Coronary artery (tissue), 2 donors: ENCODE measurements around the gene FBLN5.
"Not testable (repeated sequence)": the region's sequence is repeated elsewhere in the genome, so short reads cannot be mapped to it uniquely, and the experiment has no call there.

Experiments used
- DNase-seq: peaks from one replicate; pipeline ENCODE4 v3.0.0-alpha.2; 2017; ENCODE audit warnings: low spot score
- H3K27ac ChIP-seq, 2 donors: fragments of 200-600 bp; sonication (generic); one replicate each; pipeline ENCODE4 v1.5.1; 2016 to 2019
- H3K4me3 ChIP-seq: fragments of 200-600 bp; sonication (generic); 2 replicates; pipeline ENCODE4 v1.5.1; 2016; ENCODE audit warnings: mild to moderate bottlenecking, moderate library complexity
- TF ChIP-seq, protein P1 (sequence below): fragments of 200-600 bp; sonication (generic); IDR thresholded peaks from one replicate; pipeline ENCODE4 v1.5.1; 2019; ENCODE audit warnings: antibody characterized with exemption

Gene FBLN5

GRCh38 chr14:91901449-91902226 is 45.9 kb downstream of the FBLN5 start:
- Histone ChIP-seq H3K4me3 (no peak overlapping the region), H3K27ac (peak overlapping the region; percentile 79 to 95)
- TF ChIP-seq, protein P1, sequence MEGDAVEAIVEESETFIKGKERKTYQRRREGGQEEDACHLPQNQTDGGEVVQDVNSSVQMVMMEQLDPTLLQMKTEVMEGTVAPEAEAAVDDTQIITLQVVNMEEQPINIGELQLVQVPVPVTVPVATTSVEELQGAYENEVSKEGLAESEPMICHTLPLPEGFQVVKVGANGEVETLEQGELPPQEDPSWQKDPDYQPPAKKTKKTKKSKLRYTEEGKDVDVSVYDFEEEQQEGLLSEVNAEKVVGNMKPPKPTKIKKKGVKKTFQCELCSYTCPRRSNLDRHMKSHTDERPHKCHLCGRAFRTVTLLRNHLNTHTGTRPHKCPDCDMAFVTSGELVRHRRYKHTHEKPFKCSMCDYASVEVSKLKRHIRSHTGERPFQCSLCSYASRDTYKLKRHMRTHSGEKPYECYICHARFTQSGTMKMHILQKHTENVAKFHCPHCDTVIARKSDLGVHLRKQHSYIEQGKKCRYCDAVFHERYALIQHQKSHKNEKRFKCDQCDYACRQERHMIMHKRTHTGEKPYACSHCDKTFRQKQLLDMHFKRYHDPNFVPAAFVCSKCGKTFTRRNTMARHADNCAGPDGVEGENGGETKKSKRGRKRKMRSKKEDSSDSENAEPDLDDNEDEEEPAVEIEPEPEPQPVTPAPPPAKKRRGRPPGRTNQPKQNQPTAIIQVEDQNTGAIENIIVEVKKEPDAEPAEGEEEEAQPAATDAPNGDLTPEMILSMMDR = no peak
- no peak for DNase-seq

GRCh38 chr14:91899806-91900205 is 47.7 kb downstream of the FBLN5 start:
- H3K27ac ChIP-seq = peak overlapping the region; percentile 79 to 95

GRCh38 chr14:91899213-91899612 is 48.3 kb downstream of the FBLN5 start:
- Histone ChIP-seq H3K4me3 (no peak overlapping the region), H3K27ac (peak overlapping the region; percentile 79 to 95)
- TF ChIP-seq, protein P1 = no peak
- no peak for DNase-seq

More at GRCh38 chr14:91899806-91900205, 47.7 kb downstream of the FBLN5 start:
- DNase-seq = no peak
- TF ChIP-seq, protein P1 = no peak
- H3K4me3 ChIP-seq = no peak overlapping the region

DNA sequence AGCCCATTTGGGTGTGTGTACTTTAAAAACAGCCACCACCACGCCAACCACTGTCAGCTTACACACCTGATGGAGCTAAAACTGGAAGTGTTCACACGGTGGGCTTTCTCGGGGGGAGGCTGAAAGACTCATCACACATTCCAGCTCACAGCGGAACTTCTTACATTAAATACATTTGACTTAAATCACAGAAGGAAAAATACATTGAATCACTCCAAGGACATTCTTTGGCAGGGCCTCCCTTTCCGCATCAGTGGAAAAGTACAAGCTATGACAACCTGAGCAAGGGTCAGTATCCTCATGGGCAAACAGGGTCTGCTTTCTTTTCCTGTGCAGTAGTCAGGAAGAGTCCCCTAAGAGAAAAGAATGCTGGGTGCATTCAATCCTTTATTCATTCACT is 49.1 kb downstream of the FBLN5 start:
- Histone ChIP-seq H3K4me3 (peak overlapping the region; percentile 12), H3K27ac (peak overlapping the region; percentile 79 to 95)
- DNase-seq = no peak
- TF ChIP-seq, protein P1 = no peak

GRCh38 chr14:91897716-91898115 is 49.8 kb downstream of the FBLN5 start:
- not testable (repeated sequence) for DNase-seq, H3K4me3 ChIP-seq
- peak overlapping the region; percentile 79 to 95 for H3K27ac ChIP-seq

DNA sequence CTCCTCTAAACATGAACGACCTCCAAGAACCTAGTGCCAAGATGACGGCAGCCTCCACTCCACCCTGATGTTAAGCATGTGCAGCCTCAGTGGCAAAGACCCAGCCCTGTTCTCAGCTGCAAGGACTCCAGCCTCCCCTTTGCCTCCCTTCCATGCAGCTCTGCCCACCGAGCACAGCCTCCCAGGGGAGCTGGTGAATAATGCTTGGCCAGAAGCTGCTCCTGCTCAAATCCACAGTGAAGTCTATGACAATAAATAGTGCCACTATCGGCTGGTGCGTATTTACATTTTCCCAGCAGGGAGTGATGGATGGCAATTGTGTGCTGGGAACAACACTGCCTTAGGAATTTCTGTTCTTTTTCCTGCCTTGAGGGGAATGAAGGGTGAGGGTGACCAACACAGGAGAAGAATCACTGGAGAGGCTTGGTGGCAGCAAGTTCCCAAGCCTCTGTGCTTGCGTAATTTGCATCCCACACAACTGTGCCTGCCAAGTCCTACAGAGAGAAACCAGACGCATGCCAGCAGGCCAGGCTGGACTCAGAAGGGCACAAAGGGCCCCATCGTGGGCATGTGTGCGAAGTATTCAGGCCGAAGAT is 50.3 kb downstream of the FBLN5 start:
- H3K27ac ChIP-seq = peak overlapping the region; percentile 79 to 95
- TF ChIP-seq, protein P1 = no peak
- peak; percentile 94 for DNase-seq
- peak overlapping the region; percentile 45 for H3K4me3 ChIP-seq

DNA sequence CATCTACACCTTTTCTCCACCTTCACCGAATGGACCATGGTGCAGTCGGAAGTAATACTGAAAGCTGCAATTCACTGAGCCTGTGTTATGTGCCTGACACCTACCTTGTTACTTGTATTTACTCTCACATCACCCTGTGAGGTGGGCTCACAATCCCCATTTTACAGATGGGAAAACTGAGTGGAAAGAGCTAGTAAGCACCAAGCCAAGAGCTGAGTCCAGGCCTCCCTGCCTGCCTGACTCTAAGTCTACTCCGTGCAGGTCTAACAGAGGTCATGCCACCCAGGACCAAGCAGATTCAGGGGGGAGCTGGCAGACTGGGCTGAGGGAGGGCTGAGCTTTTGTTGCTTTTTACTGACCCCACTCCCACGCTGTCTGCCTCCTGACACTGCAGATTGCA is 51.1 kb downstream of the FBLN5 start:
- TF ChIP-seq, protein P1 = no peak

More for the DNA sequence above, 51.1 kb downstream of the FBLN5 start:
- peak overlapping the region; percentile 45 for H3K4me3 ChIP-seq
- H3K27ac ChIP-seq = peak overlapping the region; percentile 79 to 95
- no peak for DNase-seq
